Activated CD8-positive, alpha-beta memory T cell treated with anti-CD3 and anti-CD28 coated beads for 4 hours (primary cell): ENCODE results near the gene AFAP1.

Experiments
- DNase-seq, 2 donors: peaks; one replicate each; pipeline ENCODE4 v3.0.0-alpha.2; 2020; ENCODE audit warnings: low read depth in 2 of 2

AFAP1 gene

DNA sequence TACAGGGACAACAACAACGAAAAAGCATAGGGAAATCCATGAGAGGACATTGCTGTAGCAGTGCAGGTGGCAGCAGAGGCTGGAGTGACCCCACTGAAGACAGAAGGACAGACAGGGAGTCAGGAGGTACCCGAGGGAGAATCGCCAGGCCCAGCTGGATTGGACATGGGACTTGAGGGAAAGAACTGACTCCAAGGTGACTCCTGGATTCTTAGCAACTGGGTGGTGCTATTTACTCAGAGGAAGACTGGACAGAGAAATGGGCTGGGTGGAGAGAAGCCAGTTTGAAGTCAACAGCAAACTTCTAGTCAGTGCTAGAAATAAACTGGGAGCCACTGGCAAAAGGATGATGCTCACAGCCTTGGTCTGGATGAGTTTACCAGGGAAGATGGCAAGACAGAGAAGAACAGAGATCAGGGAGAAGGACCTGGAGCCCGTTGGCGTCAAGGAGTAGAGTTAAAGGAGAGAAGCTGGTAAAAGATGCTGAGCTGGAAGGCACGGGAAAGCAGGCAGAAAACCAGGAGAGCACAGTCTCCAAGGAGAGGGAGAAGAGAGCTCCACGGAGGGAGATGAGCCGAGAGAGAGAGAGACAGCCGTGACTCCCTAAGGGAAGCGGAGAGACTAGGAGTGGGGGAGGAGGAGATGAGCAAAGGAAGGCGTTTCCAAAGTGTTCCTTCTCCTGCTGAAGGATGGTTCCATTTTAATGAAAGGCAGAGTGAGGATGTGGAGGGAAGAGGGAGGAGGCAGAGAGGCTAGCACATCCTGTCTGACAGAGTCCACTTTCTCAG is 119.4 kb downstream of the AFAP1 start:
- DNase-seq: no peak

DNA sequence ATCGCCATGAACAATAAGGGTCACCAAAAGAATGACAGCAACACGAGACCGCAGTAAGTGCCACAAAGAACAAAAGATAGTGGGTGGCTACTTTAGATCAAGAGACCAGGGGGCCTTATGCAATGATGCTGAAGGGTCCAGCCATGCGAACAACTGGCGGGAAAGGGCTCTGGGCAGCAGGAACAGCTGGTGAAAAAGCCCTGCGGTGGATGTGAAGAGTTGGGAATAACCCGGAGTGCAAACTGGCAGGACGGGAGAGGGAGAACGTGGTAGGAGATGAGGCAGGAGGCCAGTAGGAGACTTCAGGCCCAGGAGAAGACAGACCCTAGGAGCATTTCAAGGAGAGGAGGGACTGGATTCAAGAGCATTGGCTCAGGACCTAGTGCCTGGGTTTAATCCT is 120.2 kb downstream of the AFAP1 start:
- DNase-seq: no peak

DNA sequence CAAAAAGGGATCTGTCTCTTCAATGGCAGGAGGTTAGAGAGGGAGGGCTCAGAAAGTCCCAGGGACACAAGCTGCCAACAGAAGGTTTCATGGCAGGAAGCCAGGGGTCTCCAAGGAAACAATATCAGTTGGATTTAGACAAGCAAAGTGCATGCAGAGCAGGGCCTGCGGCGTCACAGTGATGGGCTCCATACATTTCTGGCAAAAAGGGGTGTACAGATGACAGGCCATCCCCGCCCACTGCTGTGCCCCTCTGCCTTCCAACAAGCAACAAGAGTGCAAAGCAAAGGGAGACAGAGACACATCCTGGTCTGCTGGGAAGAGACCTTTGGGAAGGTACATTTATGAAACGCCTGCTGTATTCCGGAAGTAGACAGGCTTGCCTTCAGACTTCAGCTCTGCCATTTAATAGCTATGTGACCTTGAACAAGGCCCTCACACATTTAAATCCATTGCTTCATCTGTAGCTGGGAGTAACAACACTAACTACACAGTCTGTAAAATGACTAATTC is 121.2 kb downstream of the AFAP1 start:
- DNase-seq: no peak

DNA sequence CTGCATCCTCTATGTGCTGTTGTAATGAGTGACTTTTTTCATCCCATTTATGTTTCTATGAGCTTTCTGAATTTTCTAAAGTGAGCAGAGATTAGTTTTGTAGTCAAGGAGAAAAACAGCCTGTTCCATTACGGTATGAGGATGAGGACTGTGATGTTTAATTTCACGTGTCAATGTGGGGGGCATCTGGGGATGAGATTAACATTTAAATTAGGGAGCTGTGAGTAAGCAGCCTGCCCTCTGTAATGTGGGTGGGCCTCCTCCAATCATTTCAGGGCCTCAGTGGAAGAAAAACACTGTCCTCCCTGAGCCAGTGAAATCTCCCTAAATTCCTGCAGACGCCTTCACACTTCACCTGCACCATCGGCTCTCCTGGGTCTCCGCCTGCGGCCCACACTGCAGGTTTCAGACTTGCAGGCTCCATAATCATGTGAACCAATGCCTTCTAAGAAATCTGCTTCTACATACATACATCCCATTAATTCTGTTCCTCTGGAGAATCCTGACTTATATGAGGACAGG is 121.7 kb downstream of the AFAP1 start:
- DNase-seq: no peak

DNA sequence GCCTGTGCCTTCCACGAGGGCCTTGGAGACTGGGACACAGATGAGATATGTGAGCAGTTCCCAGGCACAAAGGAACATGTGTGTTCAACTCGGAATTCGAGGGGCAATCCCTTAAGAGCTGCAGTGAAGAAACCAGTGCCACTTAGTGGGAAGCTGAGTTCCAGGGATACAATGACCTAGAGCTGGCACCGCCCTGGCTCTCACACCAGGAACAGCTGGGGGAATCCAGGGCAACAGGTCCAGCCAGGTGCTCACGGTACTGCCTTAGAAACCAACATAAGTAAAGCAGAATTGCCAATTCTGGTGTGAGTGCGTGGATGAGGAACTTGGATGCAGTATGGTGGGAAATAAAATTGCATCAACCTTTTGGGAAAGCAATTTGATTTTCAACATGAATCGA is 122.9 kb downstream of the AFAP1 start:
- no peak for DNase-seq

DNA sequence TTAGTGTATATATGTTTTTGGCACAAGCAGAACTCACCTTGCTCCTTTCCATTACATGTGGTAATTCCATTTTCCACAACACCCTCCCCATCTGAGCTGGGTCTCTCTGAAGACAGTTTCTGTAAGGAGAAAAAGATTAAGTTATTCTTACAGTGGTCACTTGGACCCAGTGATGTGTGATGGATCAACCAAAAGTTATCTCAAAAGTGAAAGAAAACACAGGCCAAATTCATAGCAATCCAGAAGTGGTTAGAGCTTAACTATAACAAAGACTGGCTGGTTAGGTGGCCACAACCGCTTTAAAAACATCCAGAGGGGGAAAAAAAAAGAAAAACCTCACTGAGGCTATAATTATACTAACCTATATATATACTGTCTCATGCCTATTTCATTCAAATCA is 123.7 kb downstream of the AFAP1 start:
- DNase-seq: no peak

DNA sequence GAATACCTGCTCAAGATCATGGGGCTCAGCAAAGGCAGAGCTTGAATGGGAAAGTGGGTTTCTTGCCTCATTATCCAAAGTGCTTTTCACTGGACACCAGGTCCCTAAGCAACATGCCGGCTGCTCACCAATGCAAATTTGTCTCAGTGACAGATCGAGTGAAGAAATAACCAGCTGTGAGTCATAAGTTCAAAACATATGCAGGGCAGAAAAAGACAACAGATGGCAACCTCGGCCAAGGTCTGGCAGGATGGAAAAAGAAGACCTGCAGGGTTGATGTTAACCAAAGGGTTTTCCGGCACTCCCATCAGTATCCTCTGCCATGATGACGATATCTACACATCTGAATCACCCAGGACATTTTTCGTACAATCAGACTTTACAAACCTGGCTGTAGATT is 124.1 kb downstream of the AFAP1 start:
- no peak for DNase-seq

DNA sequence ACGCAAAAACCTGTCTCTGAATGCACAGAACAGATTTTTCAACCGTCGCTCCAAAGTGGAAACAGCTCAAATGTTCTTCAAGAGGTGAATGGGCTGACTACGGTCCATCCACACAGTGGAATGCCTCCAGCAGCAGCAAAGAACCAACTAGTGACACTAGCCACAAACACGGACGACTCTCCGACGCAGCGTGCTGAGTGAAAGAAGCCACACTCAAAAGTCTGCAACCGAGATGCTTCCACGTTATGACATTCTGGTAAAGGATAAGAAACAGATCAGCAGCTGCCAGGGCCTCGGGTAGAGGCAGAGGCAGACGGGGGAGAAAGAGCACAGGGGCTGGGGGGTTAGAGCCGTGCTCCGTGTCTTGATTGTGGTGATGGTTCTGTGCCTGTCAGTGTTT is 125.2 kb downstream of the AFAP1 start:
- DNase-seq: no peak

DNA sequence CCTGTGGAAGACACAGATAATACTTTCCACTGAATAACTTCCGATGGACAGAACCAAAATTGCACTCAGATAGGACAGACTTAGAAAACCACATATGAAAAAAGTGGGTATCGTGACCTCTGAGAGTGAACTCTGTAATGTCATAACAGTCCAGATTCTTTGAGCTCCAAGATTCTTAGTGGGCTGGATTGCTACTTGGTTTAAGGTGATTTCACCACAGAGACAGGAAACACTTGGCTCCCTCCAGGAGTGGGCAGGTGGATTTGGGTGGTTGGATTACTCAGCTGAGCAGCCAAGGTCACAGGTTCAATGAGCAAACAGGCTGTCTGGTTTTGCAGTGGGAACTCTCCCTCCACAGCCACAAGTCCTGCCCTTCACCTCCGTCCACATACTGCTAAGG is 126.0 kb downstream of the AFAP1 start:
- DNase-seq: no peak

DNA sequence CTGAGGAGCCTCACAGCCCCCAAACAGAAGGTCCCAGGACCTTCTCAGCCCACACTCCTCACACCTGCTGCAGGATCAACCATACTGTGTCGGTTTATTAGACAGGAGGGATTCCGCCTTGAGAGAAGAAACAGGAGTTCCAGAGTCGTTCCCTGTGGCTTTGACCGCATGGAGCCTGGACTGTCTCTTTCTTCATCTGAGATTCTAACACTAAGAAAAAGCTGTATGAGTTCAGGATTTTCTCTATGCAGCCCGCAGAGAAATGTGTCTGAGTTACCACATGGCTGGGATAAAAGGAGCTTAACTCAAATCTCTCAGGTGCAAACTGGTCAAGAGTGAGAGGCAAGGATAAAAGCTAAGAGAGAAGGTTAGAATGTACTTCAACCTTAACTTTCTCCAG is 126.7 kb downstream of the AFAP1 start:
- DNase-seq: no peak

DNA sequence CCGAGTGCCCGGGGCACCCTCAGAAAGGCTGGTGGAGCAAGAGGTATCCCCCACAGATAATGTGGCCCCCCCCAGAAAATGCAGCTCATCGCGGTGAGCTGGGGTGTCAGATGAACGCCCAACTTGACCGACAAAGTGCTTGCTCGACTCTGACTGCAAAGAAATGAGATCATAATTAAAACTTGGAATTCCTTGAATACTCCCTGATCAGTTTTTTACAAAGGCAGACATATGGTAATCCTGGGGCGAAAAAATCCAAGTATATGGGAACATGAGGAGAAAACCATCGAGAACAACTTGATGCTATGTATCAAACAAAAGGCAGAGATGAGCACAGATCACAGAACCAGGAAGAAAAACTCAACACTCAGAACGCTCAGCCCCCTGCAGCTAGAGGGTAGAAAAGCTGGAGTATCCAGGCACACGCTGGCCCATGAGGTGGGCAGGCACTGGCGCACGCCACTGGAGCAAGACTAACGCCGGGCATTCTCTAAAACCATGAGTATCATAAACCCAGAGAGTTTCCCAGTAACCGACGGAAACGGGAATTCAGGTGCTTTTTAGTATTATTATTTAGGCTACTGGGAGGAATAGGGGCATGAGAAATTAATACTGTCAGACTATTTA is 127.3 kb downstream of the AFAP1 start:
- no peak for DNase-seq

DNA sequence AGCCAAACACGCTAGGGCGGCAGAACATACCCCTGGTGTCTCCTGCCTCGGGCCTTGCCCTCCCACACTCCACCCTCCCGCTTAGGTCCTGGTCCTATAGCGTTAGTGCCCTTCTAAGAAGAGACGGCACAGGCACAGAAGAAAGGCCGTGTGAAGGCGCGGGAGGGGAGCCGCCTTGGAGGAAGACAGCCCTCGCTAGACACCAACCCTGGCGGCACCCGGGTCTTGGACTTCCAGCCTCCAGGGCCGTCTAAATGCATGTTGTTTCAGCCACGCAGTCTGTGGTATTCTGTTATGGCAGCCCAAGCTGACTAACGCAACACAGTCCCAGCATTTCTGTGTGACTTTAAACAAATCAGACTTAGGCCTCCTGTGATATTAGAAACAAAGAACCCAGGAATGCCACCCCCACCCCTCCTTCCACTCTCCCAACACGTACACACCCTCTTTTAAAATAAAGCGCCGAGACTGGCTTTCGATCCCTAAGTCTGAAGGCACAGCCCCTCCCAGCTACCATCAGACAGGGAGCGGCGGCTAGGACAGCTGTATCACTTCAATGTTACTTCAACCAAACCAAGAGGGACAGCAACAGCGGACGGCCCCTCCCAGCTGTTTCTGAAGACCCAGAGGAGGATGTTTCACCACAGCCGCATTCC is 128.0 kb downstream of the AFAP1 start:
- no peak for DNase-seq

DNA sequence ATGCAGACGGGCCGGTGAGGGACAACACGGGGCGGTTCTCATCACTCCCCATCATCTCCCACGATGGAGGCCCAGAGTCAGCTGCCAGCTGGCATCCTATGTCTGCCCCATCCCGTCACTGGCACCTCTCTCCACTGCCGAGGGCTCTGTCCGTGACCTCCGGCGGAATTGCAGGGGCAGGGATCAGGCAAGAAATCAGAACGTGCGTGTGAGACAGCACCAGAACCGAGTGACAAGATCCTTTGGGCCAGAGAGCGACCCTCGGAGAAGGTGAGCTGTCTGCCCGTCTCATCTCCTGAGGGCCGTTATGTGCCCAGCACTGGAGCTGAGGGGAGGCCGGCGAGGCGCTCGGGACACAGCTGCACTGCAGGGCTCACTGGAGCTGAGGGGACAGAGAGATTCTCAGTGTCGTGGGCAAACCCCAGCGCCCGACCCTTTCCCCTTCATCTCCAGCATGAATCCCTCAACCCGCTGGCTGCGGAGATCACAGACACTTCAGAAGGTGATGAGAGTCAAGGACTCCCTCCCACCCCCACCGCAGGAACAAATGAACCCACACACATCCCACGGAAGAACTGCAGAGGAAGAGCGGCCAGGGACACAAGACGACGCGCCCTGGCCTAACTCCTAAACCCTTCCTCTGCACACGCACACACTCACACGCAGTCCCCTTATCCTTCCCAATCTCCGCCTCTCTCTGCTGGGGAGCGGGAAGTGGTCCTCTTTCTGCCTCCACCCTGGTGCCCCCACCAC is 128.7 kb downstream of the AFAP1 start:
- DNase-seq: no peak

DNA sequence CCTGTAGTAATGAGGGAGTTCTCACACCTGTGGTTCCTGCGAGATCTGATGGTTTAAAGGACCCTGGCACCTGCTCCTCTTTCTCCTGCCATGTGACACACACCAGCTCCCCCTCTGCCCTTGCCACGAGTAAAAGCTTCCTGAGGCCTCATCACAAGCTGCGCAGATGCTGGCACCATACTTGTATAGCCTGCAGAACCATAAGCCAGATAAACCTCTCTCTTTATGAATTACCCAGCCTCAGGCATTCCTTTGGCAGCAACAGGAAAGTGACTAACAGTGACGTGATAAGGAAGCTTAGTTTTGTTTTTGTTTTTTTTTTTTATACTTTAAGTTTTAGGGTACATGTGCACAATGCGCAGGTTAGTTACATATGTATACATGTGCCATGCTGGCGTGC is 130.9 kb downstream of the AFAP1 start:
- DNase-seq: no peak

DNA sequence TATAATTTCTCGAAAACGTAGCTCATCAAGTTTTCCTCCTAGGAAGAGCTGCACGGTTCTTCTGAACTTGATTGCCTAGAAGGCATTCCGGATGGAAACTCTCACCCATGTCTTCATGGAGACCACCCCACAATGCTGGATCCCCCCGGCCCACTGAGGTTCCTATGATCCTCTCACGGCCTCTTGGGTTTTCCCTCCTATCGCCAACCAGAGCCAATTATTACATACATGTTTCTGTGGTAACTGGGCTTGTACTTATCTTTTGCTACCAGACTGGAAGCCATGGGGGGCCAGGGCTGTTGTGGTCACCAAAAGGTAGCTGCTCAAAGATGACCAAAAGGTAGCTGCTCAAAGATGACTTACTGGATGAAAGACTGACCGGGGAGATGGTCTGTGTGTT is 131.5 kb downstream of the AFAP1 start:
- DNase-seq: no peak

DNA sequence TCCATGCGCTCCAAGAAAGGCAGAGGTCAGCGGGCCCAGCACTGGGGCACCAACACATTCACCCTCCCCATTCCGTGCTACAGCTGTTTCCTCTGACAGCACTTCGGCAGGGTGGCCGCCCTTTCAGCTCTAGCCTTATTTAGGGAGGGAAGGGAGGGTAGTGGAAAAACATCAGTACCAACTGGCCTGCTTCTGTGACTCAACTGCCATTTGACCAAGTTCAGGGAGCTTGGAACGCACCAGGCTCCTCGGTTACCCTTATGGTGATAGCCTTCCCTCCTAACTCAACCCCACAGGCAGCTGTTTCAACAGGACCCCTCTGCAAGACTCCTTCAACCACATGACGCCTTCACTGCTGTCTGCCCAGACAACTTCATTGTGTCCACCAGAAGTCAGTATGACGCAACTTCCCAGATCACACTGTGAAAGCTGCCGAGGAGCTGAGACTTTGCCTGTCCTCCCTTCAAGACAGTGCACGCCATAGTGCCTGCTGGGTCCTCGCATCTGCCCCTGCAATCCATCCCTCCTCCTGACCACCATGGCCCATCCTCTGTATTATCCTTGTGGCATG is 132.2 kb downstream of the AFAP1 start:
- no peak for DNase-seq

DNA sequence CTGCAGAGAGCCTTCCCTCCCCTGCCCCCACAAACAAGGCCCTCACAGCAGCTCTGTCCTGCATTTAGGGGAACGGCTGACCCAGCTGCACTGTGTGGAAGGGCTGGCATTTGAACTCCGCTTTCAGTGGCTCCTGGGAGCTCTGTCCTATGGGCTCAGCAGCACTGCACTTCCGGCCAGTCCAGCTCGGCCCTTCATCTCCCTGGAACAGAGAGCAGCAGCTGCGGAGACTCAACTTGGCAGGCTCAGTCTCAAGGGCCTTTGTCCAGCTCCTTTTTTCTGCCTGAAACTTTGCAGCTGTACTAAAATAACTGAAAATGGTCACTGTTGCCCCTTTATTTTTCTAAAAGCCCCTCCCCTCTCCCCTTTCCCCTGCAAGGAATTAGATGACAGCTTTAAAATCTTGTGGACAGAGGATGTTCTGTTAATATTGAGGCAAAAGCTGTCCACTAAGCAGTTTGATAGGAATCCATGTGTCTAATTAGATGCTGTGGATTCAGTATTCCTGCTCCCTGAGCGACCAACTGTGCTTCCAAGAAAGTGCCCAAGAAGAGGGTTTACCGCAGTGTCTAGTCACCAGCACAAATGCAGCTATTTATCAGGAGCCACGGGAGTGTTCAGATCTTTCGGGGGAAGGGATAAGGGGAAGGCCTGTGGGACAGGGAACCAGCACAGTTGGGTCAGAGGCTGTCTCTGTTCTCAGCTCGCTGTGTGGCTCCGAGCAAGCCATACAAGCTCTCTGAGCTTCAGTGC is 133.1 kb downstream of the AFAP1 start:
- no peak for DNase-seq

DNA sequence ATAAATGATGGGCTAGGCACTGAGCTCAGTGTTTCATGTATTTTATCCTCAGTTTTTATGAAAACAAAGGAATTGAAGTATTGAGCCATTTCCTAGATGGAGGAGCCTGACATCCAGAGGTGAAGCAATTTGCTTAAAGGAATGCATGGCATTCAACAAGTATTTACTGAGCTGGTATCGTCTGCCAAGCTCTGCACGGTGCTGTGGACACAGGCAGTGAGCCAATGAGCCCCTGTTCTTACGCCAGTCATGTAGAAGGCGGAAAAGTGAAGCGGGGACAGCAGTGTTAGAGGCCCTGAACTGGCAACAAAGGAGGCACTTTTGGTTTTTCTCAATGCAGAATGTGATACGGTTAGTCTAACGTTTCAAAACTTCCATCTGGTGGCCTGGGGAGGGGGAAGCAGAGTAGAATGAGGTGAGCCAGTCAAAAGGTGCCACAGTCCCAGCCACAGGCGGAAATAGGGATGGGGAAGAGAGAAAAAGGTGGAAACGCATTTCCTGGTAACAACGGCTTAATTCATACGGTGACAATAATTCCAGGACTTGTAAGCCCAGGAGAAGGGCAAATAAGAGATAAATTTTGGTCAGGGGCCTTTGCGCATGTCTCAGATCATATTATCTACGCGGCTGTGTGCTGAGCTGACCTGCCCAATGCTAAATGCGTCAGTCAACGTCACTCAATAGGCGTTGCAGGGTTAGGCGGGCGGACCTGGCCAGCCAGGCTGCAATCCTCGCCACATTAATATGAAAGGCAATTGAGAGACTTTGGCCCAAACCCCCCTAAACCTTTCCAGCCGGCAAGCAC is 133.9 kb downstream of the AFAP1 start:
- DNase-seq: no peak

DNA sequence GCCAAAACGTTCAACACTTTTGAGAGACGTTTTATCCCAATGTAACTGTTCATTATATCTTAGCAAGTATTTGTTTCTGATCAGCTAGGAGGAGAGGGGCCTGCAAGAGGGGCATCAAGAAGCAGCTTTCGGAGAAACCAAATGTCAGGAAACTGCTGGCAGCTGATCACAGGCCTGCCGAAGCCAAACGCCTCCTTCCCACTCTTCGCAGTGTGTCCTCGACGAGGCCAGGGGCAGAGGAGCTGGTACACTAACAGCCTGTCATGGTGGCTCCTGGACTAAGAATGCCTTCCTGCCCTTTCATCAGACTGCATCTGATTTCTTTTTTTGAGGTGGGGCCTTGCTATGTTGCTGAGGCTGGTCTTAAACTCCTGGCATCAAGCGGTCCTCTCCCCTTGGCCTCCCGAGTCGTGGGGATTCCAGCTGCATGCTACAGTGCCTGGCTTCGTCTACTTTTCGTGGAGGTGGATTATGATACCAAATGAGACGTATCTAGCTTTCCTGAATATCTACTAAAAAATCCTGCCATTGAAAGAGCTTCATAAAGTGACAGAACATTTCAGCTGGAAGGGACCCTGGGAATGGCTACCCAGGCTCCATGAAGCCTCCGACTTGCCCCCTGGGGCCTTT is 134.8 kb downstream of the AFAP1 start:
- no peak for DNase-seq
